SK-N-SH treated with all-trans-retinoic acid at 6 μM for 48 hours (cell line): ENCODE results near the gene DEGS2.

ENCODE experiments used
- ARNTL ChIP-seq: fragments of 450-650 bp; formaldehyde crosslinking; IDR thresholded peaks from 2 replicates; pipeline ENCODE4 v1.5.0; 2020; ENCODE audit warnings: low read depth, mild to moderate bottlenecking, moderate library complexity, borderline replicate concordance
- ISL1 ChIP-seq: fragments of 250-450 bp; sonication (Bioruptor Pico); IDR thresholded peaks from 2 replicates; pipeline ENCODE4 v2.1.2; 2022; ENCODE audit warnings: mild to moderate bottlenecking, moderate library complexity
- RARB ChIP-seq: fragments of 250-450 bp; sonication (Bioruptor Pico); IDR thresholded peaks from 2 replicates; pipeline ENCODE4 v1.8.0; 2021; ENCODE audit warnings: mild to moderate bottlenecking, moderate library complexity
- ZC3H10 ChIP-seq: fragments of 250-450 bp; sonication (Bioruptor Pico); IDR thresholded peaks from 2 replicates; pipeline ENCODE4 v1.5.1; 2021; ENCODE audit warnings: mild to moderate bottlenecking, moderate library complexity
- ZNF70 ChIP-seq: fragments of 450-650 bp; formaldehyde crosslinking; IDR thresholded peaks from 2 replicates; pipeline ENCODE4 v1.5.0; 2020; ENCODE audit warnings: mild to moderate bottlenecking, moderate library complexity
- TF ChIP-seq, protein P1 (sequence below): fragments of 250-450 bp; sonication (Bioruptor Pico); IDR thresholded peaks from 2 replicates; pipeline ENCODE4 v1.5.1; 2021; ENCODE audit warnings: mild to moderate bottlenecking, moderate library complexity

- TF ChIP-seq ZC3H10, result no peak
- TF ChIP-seq ISL1 (CRISPR knock-in tag), result no peak
- no peak for TF ChIP-seq RARB (CRISPR knock-in tag)
- TF ChIP-seq, protein P1, sequence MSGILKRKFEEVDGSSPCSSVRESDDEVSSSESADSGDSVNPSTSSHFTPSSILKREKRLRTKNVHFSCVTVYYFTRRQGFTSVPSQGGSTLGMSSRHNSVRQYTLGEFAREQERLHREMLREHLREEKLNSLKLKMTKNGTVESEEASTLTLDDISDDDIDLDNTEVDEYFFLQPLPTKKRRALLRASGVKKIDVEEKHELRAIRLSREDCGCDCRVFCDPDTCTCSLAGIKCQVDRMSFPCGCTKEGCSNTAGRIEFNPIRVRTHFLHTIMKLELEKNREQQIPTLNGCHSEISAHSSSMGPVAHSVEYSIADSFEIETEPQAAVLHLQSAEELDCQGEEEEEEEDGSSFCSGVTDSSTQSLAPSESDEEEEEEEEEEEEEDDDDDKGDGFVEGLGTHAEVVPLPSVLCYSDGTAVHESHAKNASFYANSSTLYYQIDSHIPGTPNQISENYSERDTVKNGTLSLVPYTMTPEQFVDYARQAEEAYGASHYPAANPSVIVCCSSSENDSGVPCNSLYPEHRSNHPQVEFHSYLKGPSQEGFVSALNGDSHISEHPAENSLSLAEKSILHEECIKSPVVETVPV (CRISPR knock-in tag), result no peak
- no peak for TF ChIP-seq ARNTL
- no peak for TF ChIP-seq ZNF70
Observed at GRCh38 chr14:100159094-100159864, at the start of gene DEGS2.
